ENCODE data around the gene HOXA13.

DNA sequence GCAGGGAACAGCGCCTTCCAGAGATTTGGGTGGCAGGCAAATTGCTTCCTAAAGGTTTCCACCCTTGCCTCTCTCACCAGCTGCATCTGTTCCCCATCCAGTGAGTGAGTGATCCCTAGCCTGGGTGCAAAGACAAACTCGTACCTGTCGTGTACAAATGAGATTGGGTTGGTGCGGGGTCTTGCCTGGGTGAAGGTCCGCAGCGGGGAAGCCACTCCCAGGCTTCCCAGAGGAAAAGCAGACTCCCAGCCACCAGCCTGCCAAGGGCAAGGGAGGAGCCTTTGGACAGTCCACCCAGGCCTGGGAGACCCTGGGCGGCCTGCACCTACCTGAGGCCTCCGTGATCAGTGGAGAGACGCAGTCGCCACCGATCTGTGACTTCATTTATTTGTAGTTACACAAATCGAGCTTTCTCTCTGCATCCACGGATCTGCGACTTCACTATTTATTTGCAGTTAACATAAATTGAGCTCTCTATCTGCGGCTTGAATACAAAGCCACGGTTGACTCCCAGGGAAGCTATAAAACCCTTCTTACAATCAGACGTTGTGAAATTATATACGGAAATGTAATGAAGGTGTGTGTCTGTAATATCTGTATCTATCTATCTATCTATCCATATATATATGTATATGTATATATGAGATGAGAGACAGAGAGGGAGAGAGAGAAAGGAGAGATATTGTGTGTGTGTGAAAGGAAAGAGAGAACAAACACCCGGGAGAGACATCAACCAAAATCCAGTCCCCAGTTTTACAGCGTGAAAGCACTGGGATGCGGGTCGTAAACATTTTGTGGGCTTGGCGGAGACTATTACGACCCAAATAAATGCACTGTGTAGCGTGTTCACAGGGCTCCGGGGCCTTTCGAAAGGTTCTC is 40.4 kb downstream of the HOXA13 start:
- TF ChIP-seq, protein P1, sequence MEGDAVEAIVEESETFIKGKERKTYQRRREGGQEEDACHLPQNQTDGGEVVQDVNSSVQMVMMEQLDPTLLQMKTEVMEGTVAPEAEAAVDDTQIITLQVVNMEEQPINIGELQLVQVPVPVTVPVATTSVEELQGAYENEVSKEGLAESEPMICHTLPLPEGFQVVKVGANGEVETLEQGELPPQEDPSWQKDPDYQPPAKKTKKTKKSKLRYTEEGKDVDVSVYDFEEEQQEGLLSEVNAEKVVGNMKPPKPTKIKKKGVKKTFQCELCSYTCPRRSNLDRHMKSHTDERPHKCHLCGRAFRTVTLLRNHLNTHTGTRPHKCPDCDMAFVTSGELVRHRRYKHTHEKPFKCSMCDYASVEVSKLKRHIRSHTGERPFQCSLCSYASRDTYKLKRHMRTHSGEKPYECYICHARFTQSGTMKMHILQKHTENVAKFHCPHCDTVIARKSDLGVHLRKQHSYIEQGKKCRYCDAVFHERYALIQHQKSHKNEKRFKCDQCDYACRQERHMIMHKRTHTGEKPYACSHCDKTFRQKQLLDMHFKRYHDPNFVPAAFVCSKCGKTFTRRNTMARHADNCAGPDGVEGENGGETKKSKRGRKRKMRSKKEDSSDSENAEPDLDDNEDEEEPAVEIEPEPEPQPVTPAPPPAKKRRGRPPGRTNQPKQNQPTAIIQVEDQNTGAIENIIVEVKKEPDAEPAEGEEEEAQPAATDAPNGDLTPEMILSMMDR (conservative IDR thresholded peaks at IDR 0.05 in 1 of 2, IDR thresholded peaks at IDR 0.05 in 1 of 2; ENCODE audit: extremely low read depth in 1 of 2, insufficient read depth in 1 of 2, low read depth in 1 of 2, low read length in 2 of 2), result no peak
- TF ChIP-seq EZH2 (IDR thresholded peaks at IDR 0.05; ENCODE audit: borderline replicate concordance, low read length), result no peak
